NB4 (cell line): ENCODE data around the gene GNB5.
"Not testable (repeated sequence)": the region's sequence is repeated elsewhere in the genome, so short reads cannot be mapped to it uniquely, and the experiment has no call there.

Experiments
- DNase-seq: peaks from one replicate; pipeline ENCODE4 v3.0.0; 2010; ENCODE audit warnings: low read depth
- H3K4me3 ChIP-seq: one replicate; pipeline ENCODE4 v1.5.1; 2011; ENCODE audit warnings: mild to moderate bottlenecking, low read depth, low read length, moderate library complexity
- MYC ChIP-seq: IDR thresholded peaks from 2 replicates; pipeline ENCODE4 v1.6.1; 2011; ENCODE audit warnings: low read depth, low read length
- POLR2A ChIP-seq: IDR thresholded peaks from 2 replicates; pipeline ENCODE4 v1.6.1; 2011; ENCODE audit warnings: mild to moderate bottlenecking; ENCODE audit not compliant: insufficient read length; ENCODE audit errors: extremely low read depth
- TF ChIP-seq, protein P1 (sequence below): IDR thresholded peaks from one replicate; pipeline ENCODE4 v1.5.1; 2012; ENCODE audit warnings: low read depth, low read length
- TF ChIP-seq, protein P2 (sequence below): IDR thresholded peaks from 2 replicates; pipeline ENCODE4 v1.6.1; 2011; ENCODE audit warnings: low read depth, low read length

The GNB5 gene

DNA sequence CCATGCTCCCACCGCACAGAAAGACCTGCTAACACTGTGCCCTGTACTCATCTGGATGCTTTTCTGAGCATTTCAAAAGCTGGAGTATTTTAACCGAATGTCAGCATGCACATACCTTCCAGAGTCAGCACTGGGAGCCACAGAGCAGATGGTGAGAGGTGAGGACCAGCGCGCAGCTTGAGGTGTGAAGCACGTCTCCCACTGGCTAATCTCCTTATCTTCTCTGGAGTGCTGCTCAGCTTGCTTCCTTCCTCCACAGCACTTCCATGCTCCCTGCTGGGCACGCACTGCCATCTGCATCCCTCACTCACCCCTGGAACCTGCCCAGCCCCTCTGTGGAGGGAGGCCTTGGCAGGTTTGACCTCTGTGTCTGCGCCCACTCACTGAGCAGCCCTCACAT, at the start of gene GNB5:
Gene GNB5, minus strand, starts transcription at position 186 of the 400 bp plus-strand sequence. CDS start 6,716 bp downstream, outside the sequence.
- no peak for DNase-seq
- no peak within 1 kb of the TSS for H3K4me3 ChIP-seq
- no peak for TF ChIP-seq MYC
- TF ChIP-seq, protein P1, sequence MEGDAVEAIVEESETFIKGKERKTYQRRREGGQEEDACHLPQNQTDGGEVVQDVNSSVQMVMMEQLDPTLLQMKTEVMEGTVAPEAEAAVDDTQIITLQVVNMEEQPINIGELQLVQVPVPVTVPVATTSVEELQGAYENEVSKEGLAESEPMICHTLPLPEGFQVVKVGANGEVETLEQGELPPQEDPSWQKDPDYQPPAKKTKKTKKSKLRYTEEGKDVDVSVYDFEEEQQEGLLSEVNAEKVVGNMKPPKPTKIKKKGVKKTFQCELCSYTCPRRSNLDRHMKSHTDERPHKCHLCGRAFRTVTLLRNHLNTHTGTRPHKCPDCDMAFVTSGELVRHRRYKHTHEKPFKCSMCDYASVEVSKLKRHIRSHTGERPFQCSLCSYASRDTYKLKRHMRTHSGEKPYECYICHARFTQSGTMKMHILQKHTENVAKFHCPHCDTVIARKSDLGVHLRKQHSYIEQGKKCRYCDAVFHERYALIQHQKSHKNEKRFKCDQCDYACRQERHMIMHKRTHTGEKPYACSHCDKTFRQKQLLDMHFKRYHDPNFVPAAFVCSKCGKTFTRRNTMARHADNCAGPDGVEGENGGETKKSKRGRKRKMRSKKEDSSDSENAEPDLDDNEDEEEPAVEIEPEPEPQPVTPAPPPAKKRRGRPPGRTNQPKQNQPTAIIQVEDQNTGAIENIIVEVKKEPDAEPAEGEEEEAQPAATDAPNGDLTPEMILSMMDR = no peak
- TF ChIP-seq, protein P2, sequence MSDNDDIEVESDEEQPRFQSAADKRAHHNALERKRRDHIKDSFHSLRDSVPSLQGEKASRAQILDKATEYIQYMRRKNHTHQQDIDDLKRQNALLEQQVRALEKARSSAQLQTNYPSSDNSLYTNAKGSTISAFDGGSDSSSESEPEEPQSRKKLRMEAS = no peak

DNA sequence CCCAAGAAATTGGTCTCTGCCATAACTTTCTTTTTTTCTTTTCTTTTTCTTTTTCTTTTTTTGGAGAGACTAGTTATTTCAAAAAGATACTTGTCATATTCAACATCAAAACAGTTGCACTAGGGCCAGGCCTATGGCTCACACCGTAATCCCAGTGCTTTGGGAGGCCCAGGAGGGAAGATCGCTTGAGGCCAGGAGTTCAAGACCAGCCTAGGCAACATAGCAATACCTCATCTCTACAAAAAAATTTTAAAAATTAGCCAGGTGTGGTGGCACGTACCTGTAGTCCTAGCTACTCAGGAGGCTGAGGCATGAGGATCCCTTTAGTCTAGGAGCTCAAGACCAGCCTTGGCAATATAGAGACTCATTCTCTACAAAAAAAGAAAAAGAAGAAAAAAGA, 49.0 kb upstream of the GNB5 start:
- H3K4me3 ChIP-seq = no peak overlapping the region
- TF ChIP-seq MYC (no peak), POLR2A (no peak)
- TF ChIP-seq, protein P1 = no peak
- TF ChIP-seq, protein P2 = no peak
- no peak for DNase-seq

DNA sequence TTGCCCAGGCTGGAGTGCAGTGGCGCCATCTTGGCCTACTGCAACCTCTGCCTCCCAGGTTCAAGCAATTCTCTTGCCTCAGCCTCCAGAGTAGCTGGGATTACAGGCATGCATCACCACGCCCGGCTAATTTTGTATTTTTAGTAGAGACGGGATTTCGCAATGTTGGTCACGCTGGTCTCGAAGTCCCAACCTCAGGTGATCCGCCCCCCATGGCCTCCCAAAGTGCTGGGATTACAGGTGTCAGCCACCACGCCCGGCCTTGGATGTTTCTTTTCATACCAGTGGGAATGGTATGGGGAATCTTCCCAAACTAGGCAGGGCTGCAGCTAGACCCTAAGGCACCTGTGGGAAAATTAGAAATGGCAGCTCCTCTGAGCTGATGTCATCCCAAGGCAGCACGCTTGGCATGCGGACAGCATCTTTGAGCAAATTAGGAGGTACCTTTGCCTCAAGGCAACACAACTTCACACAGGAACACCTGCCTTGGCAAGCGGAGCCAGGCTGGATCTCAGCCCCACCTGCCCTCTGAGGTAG, 47.9 kb upstream of the GNB5 start:
- H3K4me3 ChIP-seq, DNase-seq: not testable (repeated sequence)

DNA sequence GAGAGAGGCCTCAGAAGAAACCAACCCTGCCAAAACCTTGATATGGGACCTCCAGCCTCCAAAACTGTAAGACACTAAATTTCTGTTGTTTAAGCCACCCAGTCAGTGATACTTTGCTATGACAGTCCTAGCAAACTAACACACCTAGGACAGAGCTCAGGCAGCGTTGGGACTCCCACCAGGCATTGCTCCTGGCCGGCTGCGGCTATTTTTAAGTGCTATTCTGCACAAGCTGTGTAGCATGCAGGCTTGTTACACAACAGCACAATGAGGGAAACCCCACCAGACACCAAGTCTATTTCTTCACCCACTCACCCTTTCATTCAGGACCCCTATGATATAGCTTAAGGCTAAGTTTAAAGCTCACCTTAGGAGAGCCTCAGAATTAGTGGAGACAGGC, 47.0 kb upstream of the GNB5 start:
- TF ChIP-seq, protein P1 = no peak
- TF ChIP-seq POLR2A (no peak), MYC (no peak)
- TF ChIP-seq, protein P2 = no peak
- no peak overlapping the region for H3K4me3 ChIP-seq
- DNase-seq = no peak

DNA sequence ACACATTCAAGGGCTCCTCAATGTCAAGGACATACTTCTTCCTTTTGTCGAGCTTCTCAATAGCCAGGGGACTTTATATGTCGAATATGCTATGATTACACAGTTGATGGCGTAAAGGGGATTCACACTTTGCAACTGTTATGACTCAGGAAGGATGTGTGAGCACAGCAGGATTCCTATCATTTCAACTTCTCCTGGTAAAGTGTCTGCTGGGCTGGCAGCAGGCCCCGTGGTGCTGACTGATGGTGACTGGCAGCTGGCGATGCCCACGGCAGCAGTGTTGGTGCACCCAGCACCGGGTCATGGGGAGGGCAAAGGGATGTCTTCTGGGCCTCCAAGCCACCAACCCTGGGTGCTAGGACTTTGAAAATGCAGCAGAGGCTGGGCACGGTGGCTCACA, 44.8 kb upstream of the GNB5 start:
- peak; percentile 60 for DNase-seq
- TF ChIP-seq, protein P2 = no peak
- TF ChIP-seq, protein P1 = no peak
- no peak for TF ChIP-seq POLR2A
- no peak for TF ChIP-seq MYC
- no peak overlapping the region for H3K4me3 ChIP-seq

DNA sequence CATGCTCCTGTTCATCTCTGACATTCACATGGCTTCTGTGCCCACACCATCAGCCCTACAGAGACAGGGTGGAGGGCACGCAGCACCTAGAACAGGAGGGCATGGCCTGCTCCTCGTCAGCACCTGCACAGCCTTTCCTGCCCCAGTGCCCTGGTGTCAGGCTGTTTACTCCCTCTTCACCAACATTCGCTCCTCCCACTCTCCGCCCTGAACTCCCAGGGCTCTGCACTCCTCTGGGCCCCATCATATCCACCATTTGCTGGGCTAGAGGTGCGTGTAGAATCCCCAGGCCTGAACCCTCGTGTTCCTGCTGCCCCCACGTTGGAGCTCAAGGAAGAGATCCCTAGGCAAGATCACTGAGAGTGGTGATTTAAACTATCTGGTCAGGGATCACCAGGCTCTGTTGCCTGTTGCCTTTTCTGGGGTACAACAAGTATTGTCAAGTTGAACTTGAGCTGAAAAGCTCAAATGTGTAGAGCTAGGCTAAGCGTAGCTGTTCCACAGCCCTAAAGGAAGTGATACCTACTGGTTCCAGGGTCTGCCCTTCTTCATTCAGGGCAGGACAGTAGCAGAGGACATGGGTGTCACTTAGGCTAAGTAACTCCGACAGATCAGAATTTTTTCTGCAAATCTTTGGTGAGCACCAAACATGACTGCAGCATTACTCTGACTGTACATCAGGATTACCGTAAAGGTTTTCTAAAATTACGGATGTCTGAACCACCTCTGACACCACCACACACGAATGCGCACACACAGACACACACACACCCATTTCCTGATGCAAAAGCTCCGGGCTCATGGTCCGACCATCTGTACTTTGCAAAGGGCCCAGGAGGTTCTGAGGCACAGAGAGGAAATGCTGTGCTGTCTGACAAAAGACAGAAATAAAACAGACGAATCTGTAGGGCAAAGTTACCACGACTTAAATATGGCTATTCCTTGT, 43.7 kb upstream of the GNB5 start:
- H3K4me3 ChIP-seq = no peak overlapping the region
- no peak for DNase-seq
- TF ChIP-seq, protein P1 = no peak
- TF ChIP-seq MYC (no peak), POLR2A (no peak)
- TF ChIP-seq, protein P2 = no peak
